A549 (cell line): ENCODE measurements around the gene CHCHD6. TPM values are rescaled to one million over a fixed set of nuclear protein-coding genes. Genes with fewer than 3 reads are reported as not detected.

Experiments used
- ATAC-seq, 2 experiments: fragments of 200-7000 bp in 1 of 2; fragments of >200 bp in 1 of 2; cut with Nextera tagmentation in 1 of 2; cut with Tn5 transposase in 1 of 2; 3 replicates each; pipeline versions ENCODE4 v1.8.0 to v1.9.1; 2018 to 2020; ENCODE audit warnings: mild to moderate bottlenecking in 1 of 2, moderate library complexity in 1 of 2
- CTCF ChIA-PET: fragments of 300-600 bp; sonication (Branson Sonifier 250); formaldehyde crosslinking; extraction: SDS; loops from one replicate; lab custom pipeline; 2021; ENCODE audit warnings: antibody characterized with exemption, inconsistent platforms; lab: Yijun Ruan, JAX
- POLR2A ChIA-PET: fragments of 350-600 bp; formaldehyde crosslinking; extraction: SDS; loops from one replicate; lab custom pipeline; 2021; ENCODE audit warnings: antibody characterized with exemption, inconsistent platforms; lab: Yijun Ruan, JAX
- DNase-seq, 2 experiments: peaks; one replicate each; pipeline versions ENCODE4 v3.0.0 to v3.0.0-alpha.2; 2011 to 2016; ENCODE audit warnings: low read depth in 1 of 2, low spot score in 1 of 2
- FAIRE-seq: peaks from 2 replicates; lab custom pipeline; 2011; peaks lifted over from hg19 to GRCh38; lab: Jason Lieb, UNC
- H3K27ac ChIP-seq, 2 experiments: fragments of >200 bp; sonication (Bioruptor Twin); formaldehyde crosslinking; 3 replicates each; pipeline ENCODE4 v1.5.1; 2016 to 2017
- H3K4me1 ChIP-seq: fragments of >200 bp; sonication (Bioruptor Twin); formaldehyde crosslinking; 3 replicates; pipeline ENCODE4 v1.6.1; 2016
- H3K4me2 ChIP-seq: fragments of >200 bp; sonication (Bioruptor Twin); formaldehyde crosslinking; 3 replicates; pipeline ENCODE4 v1.6.1; 2016
- H3K4me3 ChIP-seq: fragments of >200 bp; sonication (Bioruptor Twin); formaldehyde crosslinking; 3 replicates; pipeline ENCODE4 v1.5.1; 2016
- H3K9me3 ChIP-seq: fragments of >200 bp; sonication (Bioruptor Twin); formaldehyde crosslinking; 3 replicates; pipeline ENCODE4 v1.6.1; 2016
- BHLHE40 ChIP-seq: IDR thresholded peaks from 2 replicates; pipeline ENCODE4 v1.6.1; 2012; ENCODE audit warnings: low read depth, low read length, inconsistent platforms
- CEBPB ChIP-seq, 2 experiments: fragments of >200 bp in 1 of 2; sonication (Bioruptor Twin) in 1 of 2; formaldehyde crosslinking in 1 of 2; IDR thresholded peaks; 2 replicates each; pipeline ENCODE4 v1.6.1; 2012 to 2016
- CTCF ChIP-seq: fragments of >200 bp; sonication (Bioruptor Twin); formaldehyde crosslinking; IDR thresholded peaks from 3 replicates; pipeline ENCODE4 v1.5.1; 2016
- E2F6 ChIP-seq: IDR thresholded peaks from 2 replicates; pipeline ENCODE4 v1.6.1; 2012; ENCODE audit warnings: low read depth, borderline replicate concordance
- EHF ChIP-seq: fragments of 250-450 bp; sonication (Bioruptor Pico); IDR thresholded peaks from 2 replicates; pipeline ENCODE4 v1.5.0; 2020; ENCODE audit warnings: mild to moderate bottlenecking
- EHMT2 ChIP-seq: fragments of 200-600 bp; sonication (generic); IDR thresholded peaks from 2 replicates; pipeline ENCODE4 v1.6.1; 2016; ENCODE audit warnings: antibody characterized with exemption, low read depth, mild to moderate bottlenecking, moderate library complexity
- ELK1 ChIP-seq: fragments of 150-350 bp; IDR thresholded peaks from 2 replicates; pipeline ENCODE4 v1.6.1; 2014; ENCODE audit warnings: low read depth, mild to moderate bottlenecking, low read length
- EP300 ChIP-seq, 2 experiments: fragments of >200 bp; sonication (Bioruptor Twin); formaldehyde crosslinking; IDR thresholded peaks; 2 replicates in 1 of 2; 3 replicates in 1 of 2; pipeline ENCODE4 v1.6.1; 2016 to 2017
- FOXS1 ChIP-seq: fragments of 250-450 bp; sonication (Bioruptor Pico); IDR thresholded peaks from 2 replicates; pipeline ENCODE4 v1.5.0; 2020; ENCODE audit warnings: mild to moderate bottlenecking, moderate library complexity
- GATA3 ChIP-seq: IDR thresholded peaks from 2 replicates; pipeline ENCODE4 v1.6.1; 2012; ENCODE audit warnings: borderline replicate concordance
- HDAC2 ChIP-seq: fragments of 200-600 bp; sonication (generic); IDR thresholded peaks from 2 replicates; pipeline ENCODE4 v1.6.1; 2016
- HEYL ChIP-seq: fragments of 250-450 bp; sonication (Bioruptor Pico); IDR thresholded peaks from 2 replicates; pipeline ENCODE4 v1.8.0; 2021; ENCODE audit warnings: mild to moderate bottlenecking, moderate library complexity
- HMGXB4 ChIP-seq: fragments of 250-450 bp; sonication (Bioruptor Pico); IDR thresholded peaks from 2 replicates; pipeline ENCODE4 v1.5.0; 2021; ENCODE audit warnings: mild to moderate bottlenecking, moderate library complexity, borderline replicate concordance
- HOXB5 ChIP-seq: fragments of 250-450 bp; sonication (Bioruptor Pico); IDR thresholded peaks from 2 replicates; pipeline ENCODE4 v1.5.0; 2020; ENCODE audit warnings: mild to moderate bottlenecking, moderate library complexity
- JUN ChIP-seq, 2 experiments: fragments of >200 bp; sonication (Bioruptor Twin); formaldehyde crosslinking; IDR thresholded peaks; 2 replicates in 1 of 2; 3 replicates in 1 of 2; pipeline ENCODE4 v1.6.1; 2016 to 2017
- MAX ChIP-seq: IDR thresholded peaks from 2 replicates; pipeline ENCODE4 v1.6.1; 2012
- MAZ ChIP-seq: fragments of 150-350 bp; IDR thresholded peaks from 2 replicates; pipeline ENCODE4 v1.6.1; 2014; ENCODE audit warnings: antibody characterized with exemption, low read depth, low read length, borderline replicate concordance
- NPAS2 ChIP-seq: fragments of 250-450 bp; sonication (Bioruptor Pico); IDR thresholded peaks from 2 replicates; pipeline ENCODE4 v1.8.0; 2022; ENCODE audit warnings: mild to moderate bottlenecking, moderate library complexity, borderline replicate concordance
- RARB ChIP-seq: fragments of 250-450 bp; sonication (Bioruptor Pico); IDR thresholded peaks from 2 replicates; pipeline ENCODE4 v1.8.0; 2021; ENCODE audit warnings: mild to moderate bottlenecking, moderate library complexity
- RCOR1 ChIP-seq: fragments of 150-350 bp; IDR thresholded peaks from 2 replicates; pipeline ENCODE4 v1.6.1; 2014; ENCODE audit warnings: antibody characterized with exemption, low read length, low read depth
- RFX5 ChIP-seq: fragments of 450-650 bp; IDR thresholded peaks from 2 replicates; pipeline ENCODE4 v1.7.1; 2014; ENCODE audit warnings: antibody characterized with exemption, mild to moderate bottlenecking, moderate library complexity
- RNF2 ChIP-seq: fragments of 200-600 bp; sonication (generic); IDR thresholded peaks from 2 replicates; pipeline ENCODE4 v1.6.1; 2016; ENCODE audit warnings: low read depth, mild to moderate bottlenecking, antibody characterized with exemption, moderate library complexity, borderline replicate concordance
- ZC3H11A ChIP-seq: fragments of 450-650 bp; IDR thresholded peaks from 2 replicates; pipeline ENCODE4 v1.6.1; 2014; ENCODE audit warnings: antibody characterized with exemption, mild to moderate bottlenecking
- WGBS: methylation state at CpG from one replicate; pipeline ENCODE4 v1.1.6; 2017; ENCODE audit errors: missing lambda C conversion rate; 5-methylcytosine and 5-hydroxymethylcytosine counted together
- polyA plus RNA-seq, 4 experiments: library from polyadenylated mRNA; depleted of rRNA in 3 of 4; stranded (reverse); fragments of >200 nt; fragmentation: RNase III in 1 of 4; extraction: RNeasy Plus Mini Kit Qiagen cat#74134 plus additional on column Dnase treatment in 1 of 4; gene quantifications; 2 replicates in 3 of 4; 3 replicates in 1 of 4; pipeline ENCODE4 v1.2.3, GENCODE V29; 2011 to 2017
- TF ChIP-seq, protein P1 (sequence below): IDR thresholded peaks from 2 replicates; pipeline ENCODE4 v1.6.1; 2012

CHCHD6 gene
- polyA plus RNA-seq, 2 of the 4 experiments (the other 2 are of a cell fraction) = 15.0 to 18.1 TPM

GRCh38 chr3:126930936-126931600 lies 227.0 kb downstream of the CHCHD6 start (continued):
- TF ChIP-seq ELK1 (no peak), MAX (no peak), RFX5 (no peak)
- TF ChIP-seq, all 56 proteins: peak for 0

DNA sequence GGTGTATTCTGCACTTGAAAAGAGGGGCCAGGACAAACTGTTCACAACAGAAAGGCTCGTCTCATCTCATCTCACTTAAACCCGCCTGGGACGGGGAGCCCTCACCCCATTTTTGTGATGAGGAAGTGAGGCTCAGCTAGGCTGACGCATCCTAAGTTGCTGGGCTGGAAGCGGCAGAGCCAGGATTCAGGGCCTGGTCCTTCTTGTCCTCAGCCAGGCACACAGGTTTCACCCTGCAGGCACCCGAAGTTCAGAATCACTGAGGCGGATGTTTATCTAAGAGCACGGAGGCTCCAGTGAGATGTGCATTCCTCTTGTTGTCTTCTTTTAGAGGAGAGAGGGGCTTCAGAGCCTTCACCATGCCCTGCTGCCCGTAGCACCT lies 227.8 kb downstream of the CHCHD6 start:
- DNase-seq (no peak), ATAC-seq (no peak), FAIRE-seq (no peak)
- H3K4me2 ChIP-seq = no peak overlapping the region
- TF ChIP-seq RARB (CRISPR knock-in tag) (no peak), RFX5 (no peak), RNF2 (no peak), RCOR1 (no peak), HDAC2 (no peak)
- no peak overlapping the region for H3K27ac ChIP-seq
- H3K4me3 ChIP-seq = no peak overlapping the region
- WGBS = 78% methylated on average over 9 of the region's 9 CpGs
- CTCF ChIA-PET = interaction anchor here (0.6 to 1.4 kb wide), 2 partner anchors 9 to 12 kb away, joined by 3 read pairs; no protein-coding TSS in a partner anchor
- peaks cover 5% of the 10 kb centered on the region; the same call in 2 of the 3 replicates for H3K4me1 ChIP-seq
- POLR2A ChIA-PET = no interaction called here
- no peaks in the 10 kb centered on the region for H3K9me3 ChIP-seq

DNA sequence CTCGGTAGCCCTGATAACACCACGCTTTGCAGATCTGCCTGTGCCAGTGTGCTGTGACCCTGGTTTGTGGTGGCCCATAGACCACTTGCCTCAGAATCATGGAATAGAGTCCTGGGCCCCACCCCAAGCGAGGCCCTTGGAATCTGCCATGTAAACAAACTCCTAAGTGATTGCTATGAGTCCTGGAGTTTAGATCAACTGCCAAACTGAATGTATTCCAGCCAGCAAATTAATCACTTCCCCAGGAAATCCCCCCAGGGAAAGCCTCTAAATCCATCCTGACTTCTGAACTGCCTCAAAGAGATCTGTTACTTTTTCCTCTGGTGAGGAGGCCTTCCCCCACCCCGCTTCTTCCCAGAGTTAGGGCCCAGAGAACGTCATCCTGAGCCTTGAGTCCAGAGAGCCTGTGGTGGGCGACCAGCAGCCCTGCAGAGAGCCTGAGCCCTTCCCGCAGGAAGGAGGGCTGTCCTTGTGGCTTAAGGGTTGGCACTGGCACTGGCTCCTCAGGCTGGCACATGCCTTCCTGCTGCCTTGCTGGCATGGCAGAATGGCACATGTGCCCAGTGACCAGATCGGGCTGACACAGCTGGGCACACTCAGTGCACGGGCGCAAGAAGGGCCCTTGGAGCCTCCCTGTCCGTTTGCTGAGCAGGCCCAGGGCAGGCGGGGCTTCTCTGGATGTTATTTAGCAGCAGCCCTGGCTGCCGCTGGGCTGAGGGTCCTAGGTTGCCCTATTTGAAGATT lies 228.3 kb downstream of the CHCHD6 start:
- H3K4me3 ChIP-seq = no peak overlapping the region
- FAIRE-seq (no peak), DNase-seq (no peak), ATAC-seq (no peak)
- POLR2A ChIA-PET = no interaction called here
- WGBS = 84% methylated on average over 8 of the region's 13 CpGs
- TF ChIP-seq RCOR1 (no peak), EHF (CRISPR knock-in tag) (no peak), ZC3H11A (no peak), FOXS1 (CRISPR knock-in tag) (no peak), MAZ (no peak), HEYL (CRISPR knock-in tag) (no peak), GATA3 (no peak), HOXB5 (no peak), NPAS2 (CRISPR knock-in tag) (no peak), CTCF (no peak), EHMT2 (no peak), E2F6 (no peak), BHLHE40 (no peak), JUN (IDR thresholded peaks at IDR 0.05) (no peak), HMGXB4 (CRISPR knock-in tag) (no peak), CEBPB (IDR thresholded peaks at IDR 0.05) (no peak), EP300 (IDR thresholded peaks at IDR 0.05) (no peak), RARB (CRISPR knock-in tag) (no peak)
- TF ChIP-seq, protein P1, sequence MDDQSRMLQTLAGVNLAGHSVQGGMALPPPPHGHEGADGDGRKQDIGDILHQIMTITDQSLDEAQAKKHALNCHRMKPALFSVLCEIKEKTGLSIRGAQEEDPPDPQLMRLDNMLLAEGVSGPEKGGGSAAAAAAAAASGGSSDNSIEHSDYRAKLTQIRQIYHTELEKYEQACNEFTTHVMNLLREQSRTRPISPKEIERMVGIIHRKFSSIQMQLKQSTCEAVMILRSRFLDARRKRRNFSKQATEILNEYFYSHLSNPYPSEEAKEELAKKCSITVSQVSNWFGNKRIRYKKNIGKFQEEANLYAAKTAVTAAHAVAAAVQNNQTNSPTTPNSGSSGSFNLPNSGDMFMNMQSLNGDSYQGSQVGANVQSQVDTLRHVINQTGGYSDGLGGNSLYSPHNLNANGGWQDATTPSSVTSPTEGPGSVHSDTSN = no peak
- no peaks in the 10 kb centered on the region; the same call in 2 of the 3 replicates for H3K4me1 ChIP-seq
- H3K4me2 ChIP-seq = no peak overlapping the region
- no peak overlapping the region for H3K27ac ChIP-seq
- H3K9me3 ChIP-seq = no peaks in the 10 kb centered on the region
- CTCF ChIA-PET = interaction anchor here (1.4 kb wide), 1 partner anchor 10 kb away, joined by 3 read pairs; no protein-coding TSS in a partner anchor
